Astrocyte of the cerebellum (primary cell): ENCODE data around the gene SYNPR.
"Not testable (repeated sequence)": the region's sequence is repeated elsewhere in the genome, so short reads cannot be mapped to it uniquely, and the experiment has no call there.

ENCODE experiments used
- DNase-seq: peaks from one replicate; pipeline ENCODE4 v3.0.0-alpha.2; 2011; ENCODE audit warnings: low read depth
- H3K4me3 ChIP-seq: 2 replicates; pipeline ENCODE4 v1.5.1; 2011; ENCODE audit warnings: mild to moderate bottlenecking, low read depth, low read length, moderate library complexity
- in situ Hi-C: cut with HindIII; loops from 2 replicates; pipeline ENCODE4 v1.10.0; 2017; ENCODE audit warnings: low sequenced_read_pairs
- TF ChIP-seq, protein P1 (sequence below): IDR thresholded peaks from 2 replicates; pipeline ENCODE4 v1.5.1; 2012; ENCODE audit warnings: low read length, low read depth, moderate library complexity, mild to moderate bottlenecking; ENCODE audit errors: missing control alignments

Gene SYNPR

DNA sequence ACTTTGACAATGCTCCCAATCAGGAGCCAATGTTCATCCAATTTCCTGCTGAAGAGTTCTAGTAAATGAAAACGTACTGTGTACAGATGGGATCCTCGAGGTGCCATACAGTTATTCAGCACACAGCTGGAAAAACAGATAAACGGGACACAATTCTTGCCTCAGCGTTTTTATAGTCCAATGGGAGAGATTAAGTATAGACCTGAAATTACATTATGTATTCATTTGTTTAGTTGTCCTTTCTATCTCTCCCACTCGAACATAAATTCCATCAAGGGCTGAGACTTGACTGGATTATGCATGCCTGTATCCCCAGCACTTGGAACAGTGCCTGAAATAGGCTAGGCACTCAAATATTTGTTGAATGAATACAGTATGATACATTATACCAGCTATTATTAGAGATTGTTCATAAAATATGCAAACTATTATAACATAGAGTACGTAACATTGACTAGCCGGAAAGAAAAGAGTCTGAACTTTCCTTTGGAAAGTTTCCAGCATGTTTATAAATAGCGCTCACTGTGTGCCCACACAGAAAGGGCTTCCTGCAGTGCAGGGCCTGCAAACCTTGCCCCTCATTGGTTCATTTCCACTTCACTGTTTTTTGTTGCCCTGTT is 346.9 kb downstream of the SYNPR start:
- DNase-seq = peak; percentile 74
- in situ Hi-C loops = no loop called here
- no peak overlapping the region for H3K4me3 ChIP-seq
- TF ChIP-seq, protein P1, sequence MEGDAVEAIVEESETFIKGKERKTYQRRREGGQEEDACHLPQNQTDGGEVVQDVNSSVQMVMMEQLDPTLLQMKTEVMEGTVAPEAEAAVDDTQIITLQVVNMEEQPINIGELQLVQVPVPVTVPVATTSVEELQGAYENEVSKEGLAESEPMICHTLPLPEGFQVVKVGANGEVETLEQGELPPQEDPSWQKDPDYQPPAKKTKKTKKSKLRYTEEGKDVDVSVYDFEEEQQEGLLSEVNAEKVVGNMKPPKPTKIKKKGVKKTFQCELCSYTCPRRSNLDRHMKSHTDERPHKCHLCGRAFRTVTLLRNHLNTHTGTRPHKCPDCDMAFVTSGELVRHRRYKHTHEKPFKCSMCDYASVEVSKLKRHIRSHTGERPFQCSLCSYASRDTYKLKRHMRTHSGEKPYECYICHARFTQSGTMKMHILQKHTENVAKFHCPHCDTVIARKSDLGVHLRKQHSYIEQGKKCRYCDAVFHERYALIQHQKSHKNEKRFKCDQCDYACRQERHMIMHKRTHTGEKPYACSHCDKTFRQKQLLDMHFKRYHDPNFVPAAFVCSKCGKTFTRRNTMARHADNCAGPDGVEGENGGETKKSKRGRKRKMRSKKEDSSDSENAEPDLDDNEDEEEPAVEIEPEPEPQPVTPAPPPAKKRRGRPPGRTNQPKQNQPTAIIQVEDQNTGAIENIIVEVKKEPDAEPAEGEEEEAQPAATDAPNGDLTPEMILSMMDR = no peak

DNA sequence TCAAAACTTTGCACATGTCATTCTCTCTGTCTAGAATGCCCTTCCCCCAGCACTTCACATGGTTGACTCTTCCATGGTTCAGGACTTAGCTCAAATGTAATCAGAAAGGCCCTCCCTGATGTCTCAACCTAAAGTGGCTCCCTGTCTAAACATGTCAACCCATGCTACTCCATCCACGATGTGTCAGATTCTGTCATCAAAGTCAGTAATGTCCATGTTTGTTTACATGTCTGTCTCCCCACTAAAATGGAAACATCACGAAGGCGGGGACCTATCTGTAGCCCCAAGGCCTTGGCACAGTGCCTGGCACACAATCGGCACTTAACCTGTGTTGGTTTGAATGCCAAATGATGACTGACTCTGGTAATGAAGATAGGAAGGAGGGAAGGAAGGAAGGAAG is 353.6 kb downstream of the SYNPR start:
- H3K4me3 ChIP-seq = no peak overlapping the region
- TF ChIP-seq, protein P1 = no peak
- in situ Hi-C loops = no loop called here
- no peak for DNase-seq

DNA sequence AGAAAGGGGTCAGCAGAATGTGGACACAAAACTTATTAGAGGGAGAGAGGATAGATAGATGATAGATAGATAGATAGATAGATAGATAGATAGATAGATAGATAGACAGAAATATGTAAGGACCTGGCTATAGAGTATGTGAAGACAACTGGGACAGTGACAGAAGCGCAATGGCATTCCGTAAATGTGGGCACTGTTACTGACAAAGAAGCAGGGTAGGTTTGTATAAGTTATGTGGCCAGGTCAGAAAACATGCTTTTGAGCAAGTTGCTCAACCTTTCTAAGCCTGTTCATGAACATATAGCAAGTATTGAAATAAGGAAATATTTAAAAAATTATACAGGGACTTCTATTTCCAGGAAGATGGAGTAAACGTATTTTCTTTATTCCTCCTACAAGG is 357.1 kb downstream of the SYNPR start:
- TF ChIP-seq, protein P1 = no peak
- no peak overlapping the region for H3K4me3 ChIP-seq
- in situ Hi-C loops = no loop called here
- no peak for DNase-seq

DNA sequence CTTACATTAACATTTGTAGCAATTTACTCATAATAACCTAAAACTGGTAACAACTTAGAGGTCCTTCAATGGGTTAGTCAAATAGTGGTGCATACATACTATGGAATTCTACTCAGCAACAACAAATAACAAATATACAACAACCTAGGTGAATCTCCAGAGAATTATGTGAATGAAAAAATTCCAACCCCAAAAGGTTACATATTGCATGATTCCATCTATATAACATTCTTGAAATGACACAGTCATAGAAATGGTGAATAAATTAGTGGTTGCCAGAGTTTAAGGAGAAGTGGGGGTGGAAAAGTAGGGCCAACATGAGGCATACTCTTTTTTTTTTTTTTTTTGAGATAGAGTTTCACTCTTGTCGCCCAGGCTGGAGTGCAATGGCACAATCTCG is 361.7 kb downstream of the SYNPR start:
- DNase-seq = no peak
- H3K4me3 ChIP-seq = no peak overlapping the region
- TF ChIP-seq, protein P1 = no peak
- in situ Hi-C loops = no loop called here

DNA sequence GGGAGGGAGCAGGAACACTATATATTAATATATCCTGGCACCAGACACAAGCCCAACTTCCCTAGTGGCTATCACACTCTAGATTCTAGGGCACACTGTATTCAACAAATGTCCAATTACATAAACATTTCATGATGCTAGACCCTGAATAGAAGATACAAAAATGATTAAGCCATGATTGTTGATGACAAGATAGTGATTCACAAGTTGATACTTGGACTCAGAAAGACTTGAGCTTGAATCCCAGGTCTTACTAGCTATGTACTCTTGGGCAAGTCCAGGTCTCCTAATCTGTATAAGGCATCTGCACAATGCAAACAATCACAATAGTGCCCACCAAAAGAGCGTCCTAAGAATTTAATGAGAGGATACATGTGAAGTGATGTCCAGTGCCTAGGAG is 364.4 kb downstream of the SYNPR start:
- DNase-seq = no peak
- no peak overlapping the region for H3K4me3 ChIP-seq
- TF ChIP-seq, protein P1 = no peak
- in situ Hi-C loops = no loop called here

DNA sequence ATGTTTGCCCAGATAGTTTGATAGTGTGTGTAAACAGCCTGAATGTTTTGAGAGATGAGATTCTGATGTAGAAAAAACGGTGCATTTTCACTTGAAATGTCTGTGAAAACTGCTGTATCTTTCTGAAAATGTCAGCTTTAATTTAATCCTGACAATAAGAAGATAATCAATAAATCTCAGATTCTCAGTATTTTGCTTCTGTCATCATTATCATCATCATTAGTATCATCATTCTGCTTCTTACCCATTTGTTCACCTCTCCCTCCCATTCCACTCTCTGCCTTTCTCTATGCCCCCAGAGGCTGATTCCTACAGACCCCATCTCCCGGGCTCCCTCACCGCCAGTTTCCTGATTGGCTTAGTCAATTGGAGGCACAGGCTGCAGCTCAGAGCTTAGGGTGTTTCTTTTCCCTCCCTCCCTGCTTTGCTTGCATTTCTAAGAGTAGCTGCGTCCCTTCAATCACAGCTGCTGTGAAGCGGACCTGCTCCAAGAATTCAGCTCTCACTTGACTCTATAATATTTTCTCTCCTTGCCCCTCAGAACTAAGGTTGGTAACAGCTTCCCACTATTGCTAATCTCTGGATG is 366.2 kb downstream of the SYNPR start:
- TF ChIP-seq, protein P1 = no peak
- no peak overlapping the region for H3K4me3 ChIP-seq
- no peak for DNase-seq
- in situ Hi-C loops = no loop called here

DNA sequence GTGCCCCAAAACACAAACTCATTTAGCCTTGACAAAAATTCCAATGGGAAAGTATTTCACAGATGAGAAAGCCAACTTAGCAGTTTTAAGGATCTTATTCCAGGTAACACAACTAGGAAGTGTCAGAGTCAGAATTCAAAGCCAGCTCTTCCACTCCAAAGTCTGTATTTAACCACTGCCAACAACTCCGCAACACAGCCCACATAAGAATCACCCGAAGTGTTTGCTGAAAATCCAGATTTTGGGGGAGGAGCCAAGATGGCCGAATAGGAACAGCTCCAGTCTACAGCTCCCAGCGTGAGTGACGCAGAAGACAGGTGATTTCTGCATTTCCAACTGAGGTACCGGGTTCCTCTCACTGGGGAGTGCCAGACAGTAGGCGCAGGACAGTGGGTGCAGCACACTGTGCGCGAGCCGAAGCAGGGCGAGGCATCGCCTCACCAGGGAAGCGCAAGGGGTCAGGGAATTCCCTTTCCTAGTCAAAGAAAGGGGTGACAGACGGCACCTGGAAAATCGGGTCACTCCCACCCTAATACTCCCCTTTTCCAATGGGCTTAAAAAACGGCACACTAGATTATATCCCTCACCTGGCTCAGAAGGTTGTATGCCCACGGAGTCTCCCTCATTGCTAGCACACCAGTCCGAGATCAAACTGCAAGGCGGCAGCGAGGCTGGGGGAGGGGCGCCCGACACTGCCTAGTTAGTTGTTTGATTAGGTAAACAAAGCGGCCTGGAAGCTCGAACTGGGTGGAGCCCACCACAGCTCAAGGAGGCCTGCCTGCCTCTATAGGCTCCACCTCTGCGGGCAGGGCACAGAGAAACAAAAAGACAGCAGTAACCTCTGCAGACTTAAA is 367.0 kb downstream of the SYNPR start:
- DNase-seq, in situ Hi-C loops, H3K4me3 ChIP-seq: not testable (repeated sequence)
